GM12874 (cell line): ENCODE results near the gene DLG1.

ENCODE experiments used
- CTCF ChIP-seq: IDR thresholded peaks from 2 replicates; pipeline ENCODE4 v1.5.1; 2011; ENCODE audit warnings: low read depth, mild to moderate bottlenecking, control low read depth, low read length, moderate library complexity; ENCODE audit not compliant: insufficient read depth

DLG1 gene

GRCh38 chr3:197168606-197169005, 129.8 kb downstream of the DLG1 start:
- TF ChIP-seq CTCF = no peak

- TF ChIP-seq CTCF = no peak
Observed at GRCh38 chr3:197168063-197168462, 130.3 kb downstream of the DLG1 start.

- no peak for TF ChIP-seq CTCF
Observed at GRCh38 chr3:197167549-197167948, 130.9 kb downstream of the DLG1 start.

- no peak for TF ChIP-seq CTCF
Observed at GRCh38 chr3:197165890-197166289, 132.5 kb downstream of the DLG1 start.

- no peak for TF ChIP-seq CTCF
Observed at GRCh38 chr3:197155046-197155445, 143.4 kb downstream of the DLG1 start.

- no peak for TF ChIP-seq CTCF
Observed at GRCh38 chr3:197151580-197151979, 146.8 kb downstream of the DLG1 start.

- no peak for TF ChIP-seq CTCF
Observed at GRCh38 chr3:197149528-197149927, 148.9 kb downstream of the DLG1 start.

GRCh38 chr3:197144188-197144587, 154.2 kb downstream of the DLG1 start:
- TF ChIP-seq CTCF = no peak
